MCF 10A (cell line): ENCODE measurements around the gene MYB. TPM values are rescaled to one million over a fixed set of nuclear protein-coding genes. Genes with fewer than 3 reads are reported as not detected.

Source experiments
- BruUV-seq: library from RNA; stranded (reverse); fragments of 400-500 nt; replicated peaks from 2 replicates; lab custom pipeline; 2021; lab: Mats Ljungman, UMichigan
- CTCF ChIA-PET: fragments of 300-600 bp; sonication (Branson Sonifier 250); formaldehyde crosslinking; extraction: SDS; loops from one replicate; lab custom pipeline; 2021; ENCODE audit warnings: antibody characterized with exemption, inconsistent platforms; lab: Yijun Ruan, JAX
- POLR2A ChIA-PET: fragments of 300-600, 350-650 bp; sonication (Branson Sonifier 250); formaldehyde crosslinking; extraction: SDS; loops from one replicate; lab custom pipeline; 2020; ENCODE audit warnings: antibody characterized with exemption, inconsistent platforms; lab: Yijun Ruan, JAX
- DNase-seq: peaks from one replicate; pipeline ENCODE4 v3.0.0-alpha.2; 2018; ENCODE audit not compliant: unreplicated experiment
- H3K27ac Mint-ChIP-seq: one replicate; pipeline ENCODE4 v1.8.0; 2022; ENCODE audit warnings: mild to moderate bottlenecking, low read depth, mixed read lengths; ENCODE audit not compliant: unreplicated experiment
- H3K27me3 Mint-ChIP-seq: one replicate; pipeline ENCODE4 v1.8.0; 2022; ENCODE audit warnings: mixed read lengths; ENCODE audit not compliant: insufficient read depth, unreplicated experiment
- H3K36me3 Mint-ChIP-seq: one replicate; pipeline ENCODE4 v1.8.0; 2022; ENCODE audit warnings: mild to moderate bottlenecking, moderate library complexity, mixed read lengths; ENCODE audit not compliant: insufficient read depth, unreplicated experiment
- H3K4me1 Mint-ChIP-seq: one replicate; pipeline ENCODE4 v1.8.0; 2022; ENCODE audit warnings: mixed read lengths; ENCODE audit not compliant: insufficient read depth, unreplicated experiment
- H3K4me3 Mint-ChIP-seq: one replicate; pipeline ENCODE4 v1.8.0; 2022; ENCODE audit warnings: mild to moderate bottlenecking, moderate library complexity, mixed read lengths; ENCODE audit not compliant: unreplicated experiment
- H3K9me3 Mint-ChIP-seq: one replicate; pipeline ENCODE4 v1.8.0; 2022; ENCODE audit warnings: mixed read lengths; ENCODE audit not compliant: unreplicated experiment
- intact Hi-C: fragments of 100-400 bp; cut with micrococcal nuclease; formaldehyde crosslinking; loops from 2 replicates; pipeline ENCODE4 v1.14.1; 2022
- total RNA-seq: library from RNA; stranded (reverse); gene quantifications from 2 replicates; pipeline ENCODE4 v1.2.3, GENCODE V29; 2022
- TF ChIP-seq, protein P1 (sequence below): fragments of 200-600 bp; IDR thresholded peaks from one replicate; pipeline ENCODE4 v1.8.0; 2022; ENCODE audit warnings: antibody characterized with exemption, mild to moderate bottlenecking; ENCODE audit not compliant: unreplicated experiment

MYB gene
- total RNA-seq, 1 experiment from 2014 or later = not detected

DNA sequence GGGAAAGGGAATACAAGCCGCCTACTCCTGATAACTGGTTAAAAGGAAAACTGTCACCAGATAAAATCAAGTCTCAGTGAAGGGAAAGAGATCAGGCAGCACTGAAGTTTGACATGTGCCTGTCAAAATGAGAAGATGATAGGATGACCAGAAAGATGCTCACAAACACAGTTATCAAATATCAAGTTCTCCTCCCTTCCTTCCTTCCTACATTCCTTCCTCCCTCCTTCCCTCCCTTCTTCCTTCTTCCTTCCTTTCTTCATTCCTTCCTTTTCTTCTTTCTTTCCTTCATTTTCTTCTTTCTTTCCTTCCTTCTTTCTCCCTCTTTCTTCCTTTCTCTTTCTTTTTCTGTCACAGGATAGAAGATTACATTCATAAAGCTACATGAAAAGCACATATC lies 55.2 kb downstream of the MYB start:
- TF ChIP-seq, protein P1, sequence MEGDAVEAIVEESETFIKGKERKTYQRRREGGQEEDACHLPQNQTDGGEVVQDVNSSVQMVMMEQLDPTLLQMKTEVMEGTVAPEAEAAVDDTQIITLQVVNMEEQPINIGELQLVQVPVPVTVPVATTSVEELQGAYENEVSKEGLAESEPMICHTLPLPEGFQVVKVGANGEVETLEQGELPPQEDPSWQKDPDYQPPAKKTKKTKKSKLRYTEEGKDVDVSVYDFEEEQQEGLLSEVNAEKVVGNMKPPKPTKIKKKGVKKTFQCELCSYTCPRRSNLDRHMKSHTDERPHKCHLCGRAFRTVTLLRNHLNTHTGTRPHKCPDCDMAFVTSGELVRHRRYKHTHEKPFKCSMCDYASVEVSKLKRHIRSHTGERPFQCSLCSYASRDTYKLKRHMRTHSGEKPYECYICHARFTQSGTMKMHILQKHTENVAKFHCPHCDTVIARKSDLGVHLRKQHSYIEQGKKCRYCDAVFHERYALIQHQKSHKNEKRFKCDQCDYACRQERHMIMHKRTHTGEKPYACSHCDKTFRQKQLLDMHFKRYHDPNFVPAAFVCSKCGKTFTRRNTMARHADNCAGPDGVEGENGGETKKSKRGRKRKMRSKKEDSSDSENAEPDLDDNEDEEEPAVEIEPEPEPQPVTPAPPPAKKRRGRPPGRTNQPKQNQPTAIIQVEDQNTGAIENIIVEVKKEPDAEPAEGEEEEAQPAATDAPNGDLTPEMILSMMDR = no peak
- Mint-ChIP-seq H3K36me3 (no peaks in the 10 kb centered on the region), H3K4me3 (no peak overlapping the region), H3K27me3 (no peaks in the 10 kb centered on the region), H3K9me3 (no peaks in the 10 kb centered on the region), H3K4me1 (no peaks in the 10 kb centered on the region), H3K27ac (no peak overlapping the region)
- DNase-seq = no peak
- ChIA-PET CTCF (interaction anchor here (0.6 to 0.7 kb wide), 3 partner anchors 51 to 91 kb away, joined by 3 to 4 read pairs (median 3); no protein-coding TSS in a partner anchor), POLR2A (interaction anchor here (0.6 to 0.7 kb wide), 3 partner anchors 8 to 937 kb away, joined by 3 to 4 read pairs (median 4); no protein-coding TSS in a partner anchor)
- no TSS peak for BruUV-seq
- intact Hi-C loops = no loop called here

DNA sequence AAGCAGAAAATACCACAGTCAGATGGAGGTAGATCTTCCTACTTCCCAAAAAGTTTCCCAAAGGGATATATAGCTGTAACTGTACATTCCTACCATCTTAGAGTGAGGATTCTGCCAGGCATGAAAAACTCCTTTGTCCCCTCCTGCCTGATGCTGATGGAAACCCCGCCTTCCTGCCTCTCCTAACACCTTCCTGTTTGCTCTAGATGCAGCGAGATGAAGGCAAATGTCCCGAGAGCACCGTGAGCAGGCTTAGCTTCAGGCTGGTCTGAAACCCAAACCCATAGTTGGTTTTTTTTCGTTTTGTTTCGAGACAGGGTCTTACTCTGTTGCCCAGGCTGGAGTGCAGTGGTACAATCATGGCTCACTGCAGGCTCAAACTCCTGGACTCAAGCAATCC lies 55.6 kb downstream of the MYB start:
- ChIA-PET CTCF (interaction anchor here (0.6 to 0.7 kb wide), 4 partner anchors 25 to 91 kb away, joined by 3 to 4 read pairs (median 3); no protein-coding TSS in a partner anchor), POLR2A (interaction anchor here (0.6 to 0.7 kb wide), 3 partner anchors 8 to 938 kb away, joined by 3 to 4 read pairs (median 4); no protein-coding TSS in a partner anchor)
- H3K27me3 Mint-ChIP-seq = no peaks in the 10 kb centered on the region
- H3K36me3 Mint-ChIP-seq = no peaks in the 10 kb centered on the region
- H3K9me3 Mint-ChIP-seq = no peaks in the 10 kb centered on the region
- no peak overlapping the region for H3K27ac Mint-ChIP-seq
- no peak for DNase-seq
- no peak overlapping the region for H3K4me3 Mint-ChIP-seq
- intact Hi-C loops = no loop called here
- H3K4me1 Mint-ChIP-seq = no peaks in the 10 kb centered on the region
- TF ChIP-seq, protein P1 = no peak
- no TSS peak for BruUV-seq

DNA sequence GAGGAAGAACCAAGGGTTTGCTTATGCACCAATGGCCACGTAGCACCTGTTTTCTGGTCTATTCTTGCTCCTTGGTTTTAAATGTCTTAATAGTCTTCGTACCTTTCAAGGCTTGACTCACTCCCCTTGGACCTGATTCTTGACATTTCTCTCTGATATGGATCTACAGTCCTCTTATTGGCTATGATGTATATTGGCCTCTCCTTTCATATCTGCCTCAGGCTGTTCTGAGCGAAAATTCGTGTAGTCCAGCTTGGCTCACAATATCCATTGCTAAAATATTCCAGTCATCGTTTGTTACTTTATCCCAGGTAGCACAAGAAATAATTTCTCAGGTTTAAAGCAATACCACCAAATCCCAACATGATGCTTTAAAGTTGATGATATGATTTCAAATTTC lies 59.6 kb downstream of the MYB start:
- H3K36me3 Mint-ChIP-seq = no peaks in the 10 kb centered on the region
- no TSS peak for BruUV-seq
- no peak overlapping the region for H3K4me3 Mint-ChIP-seq
- TF ChIP-seq, protein P1 = no peak
- ChIA-PET CTCF (no interaction called here), POLR2A (no interaction called here)
- H3K9me3 Mint-ChIP-seq = no peaks in the 10 kb centered on the region
- no peaks in the 10 kb centered on the region for H3K4me1 Mint-ChIP-seq
- no peak for DNase-seq
- no peak overlapping the region for H3K27ac Mint-ChIP-seq
- no peaks in the 10 kb centered on the region for H3K27me3 Mint-ChIP-seq
- intact Hi-C loops = no loop called here

DNA sequence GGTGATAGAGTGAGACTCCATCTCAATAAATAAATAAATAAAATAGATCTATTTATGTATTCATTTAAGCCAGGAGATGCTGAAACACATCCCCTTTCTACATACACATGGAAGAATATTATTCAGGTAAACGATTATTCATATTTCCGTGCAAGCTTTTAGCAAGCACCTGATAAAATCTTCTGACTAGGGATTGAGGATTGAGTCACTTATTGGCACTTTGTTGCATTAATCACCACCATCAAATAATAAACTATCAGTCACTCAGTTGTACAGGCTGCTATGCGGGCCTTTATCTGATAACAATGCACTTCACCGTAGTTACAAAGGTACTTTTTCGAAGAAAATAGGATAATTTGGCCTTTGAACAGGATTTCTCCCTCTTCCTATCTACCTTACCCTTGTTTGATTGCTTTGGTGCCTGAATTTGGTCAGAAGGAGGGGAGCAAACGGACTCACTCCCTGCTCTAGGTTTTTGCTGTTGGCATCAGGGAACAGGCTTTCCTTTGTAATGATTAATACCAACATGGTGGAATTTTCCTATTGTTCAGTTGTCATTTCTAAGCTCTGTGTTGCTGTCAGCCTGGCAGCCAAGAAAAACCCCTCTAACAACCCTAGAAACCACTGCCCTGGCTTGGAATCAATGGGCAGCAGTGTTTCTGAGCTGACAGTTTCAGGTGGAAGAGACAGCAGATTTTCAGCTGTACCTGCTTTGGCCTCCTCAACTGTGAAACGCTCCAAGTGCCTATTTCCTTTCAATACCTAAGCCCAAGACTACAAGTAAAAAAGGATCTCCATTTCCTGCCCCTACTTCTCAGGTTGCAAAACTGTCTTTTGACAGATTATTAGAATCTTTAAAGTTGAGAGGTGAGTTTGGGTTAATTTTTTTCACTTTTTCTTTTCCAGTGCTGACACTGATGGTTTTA lies 63.0 kb downstream of the MYB start:
- intact Hi-C loops = no loop called here
- H3K27me3 Mint-ChIP-seq = no peaks in the 10 kb centered on the region
- TF ChIP-seq, protein P1 = no peak
- POLR2A ChIA-PET = no interaction called here
- BruUV-seq = no TSS peak
- H3K27ac Mint-ChIP-seq = no peak overlapping the region
- CTCF ChIA-PET = no interaction called here
- no peak for DNase-seq
- H3K4me3 Mint-ChIP-seq = no peak overlapping the region
- no peaks in the 10 kb centered on the region for H3K36me3 Mint-ChIP-seq
- no peaks in the 10 kb centered on the region for H3K4me1 Mint-ChIP-seq
- no peaks in the 10 kb centered on the region for H3K9me3 Mint-ChIP-seq
